ENCODE measurements around the gene OLFML2A.
"Not testable (repeated sequence)": the region's sequence is repeated elsewhere in the genome, so short reads cannot be mapped to it uniquely, and the experiment has no call there.

- not testable (repeated sequence) for TF ChIP-seq HOXD1 (CRISPR knock-in tag; IDR thresholded peaks at IDR 0.05); MEIS2 (CRISPR knock-in tag; IDR thresholded peaks at IDR 0.05); CTCF (CRISPR knock-in tag; IDR thresholded peaks at IDR 0.05); POLR2AphosphoS5 (IDR thresholded peaks at IDR 0.05; ENCODE audit: low read depth, low read length)
These were observed 69.5 kb downstream of the OLFML2A start for GRCh38 chr9:124846467-124846866.

Measured in HepG2 (cell line).